ENCODE results near the gene NLK. TPM values are rescaled to one million over a fixed set of nuclear protein-coding genes. Genes with fewer than 3 reads are reported as not detected.

The NLK gene
- total RNA-seq, 1 experiment from 2014 or later, result 12.8 TPM

DNA sequence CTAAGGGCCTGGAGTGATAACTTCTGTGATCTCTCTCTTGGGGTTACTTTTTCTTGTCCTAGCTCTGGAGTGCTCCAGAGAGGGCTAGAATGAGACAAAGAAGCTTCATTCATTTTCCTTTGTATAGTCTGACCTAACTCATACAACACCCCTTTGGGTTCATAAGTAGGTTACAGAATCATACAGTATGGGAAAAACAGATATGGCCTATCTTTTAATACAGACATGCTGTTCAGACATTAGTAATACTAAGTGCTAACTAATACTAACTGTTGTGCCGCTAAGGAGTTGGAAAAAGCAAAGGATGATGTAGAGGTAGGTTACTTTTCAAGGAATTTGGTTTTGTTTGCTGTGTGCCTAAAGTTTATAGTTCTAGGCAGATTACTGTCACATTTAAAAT, 84.7 kb downstream of the NLK start:
- no peak overlapping the region for H3K27ac ChIP-seq (ENCODE audit: low read depth, low read length)
- no peak overlapping the region for H3K9ac ChIP-seq (ENCODE audit: low read length)
- H2AFZ ChIP-seq (ENCODE audit: low read depth, low read length, poor library complexity, severe bottlenecking), result no peak overlapping the region
- ChIA-PET CTCF (no interaction called here), RAD21 (ENCODE audit: low non-redundant PET in 1 of 2, low total read pairs in 2 of 2, uncharacterized antibody in 2 of 2, unreplicated experiment in 2 of 2) (no interaction called here), POLR2A (no interaction called here)
- H3K36me3 ChIP-seq (ENCODE audit: control insufficient read depth in 1 of 2, insufficient read depth in 2 of 2, low read length in 2 of 2), result no peaks in the 10 kb centered on the region
- no peak overlapping the region for H3K4me2 ChIP-seq (ENCODE audit: low read length)
- H3K9me2 ChIP-seq (ENCODE audit: insufficient read depth), result no peaks in the 10 kb centered on the region
- H3K4me1 ChIP-seq (ENCODE audit: control insufficient read depth in 1 of 2, insufficient read depth in 2 of 2, low read length in 2 of 2), result no peaks in the 10 kb centered on the region
- no peaks in the 10 kb centered on the region for H4K20me1 ChIP-seq (ENCODE audit: insufficient read depth)
- ATAC-seq (no peak), DNase-seq (ENCODE audit: low read depth, low spot score) (no peak)
- H3K4me3 ChIP-seq (replicated peaks in 1 of 2; ENCODE audit: low read depth in 1 of 2, low read length in 2 of 2), result no peak overlapping the region
- intact Hi-C loops (cut with micrococcal nuclease), result no loop called here
- no peak for TF ChIP-seq POLR2A (IDR thresholded peaks at IDR 0.05; ENCODE audit: borderline replicate concordance, extremely low read depth, insufficient read depth, insufficient read length)
- TF ChIP-seq, protein P1, sequence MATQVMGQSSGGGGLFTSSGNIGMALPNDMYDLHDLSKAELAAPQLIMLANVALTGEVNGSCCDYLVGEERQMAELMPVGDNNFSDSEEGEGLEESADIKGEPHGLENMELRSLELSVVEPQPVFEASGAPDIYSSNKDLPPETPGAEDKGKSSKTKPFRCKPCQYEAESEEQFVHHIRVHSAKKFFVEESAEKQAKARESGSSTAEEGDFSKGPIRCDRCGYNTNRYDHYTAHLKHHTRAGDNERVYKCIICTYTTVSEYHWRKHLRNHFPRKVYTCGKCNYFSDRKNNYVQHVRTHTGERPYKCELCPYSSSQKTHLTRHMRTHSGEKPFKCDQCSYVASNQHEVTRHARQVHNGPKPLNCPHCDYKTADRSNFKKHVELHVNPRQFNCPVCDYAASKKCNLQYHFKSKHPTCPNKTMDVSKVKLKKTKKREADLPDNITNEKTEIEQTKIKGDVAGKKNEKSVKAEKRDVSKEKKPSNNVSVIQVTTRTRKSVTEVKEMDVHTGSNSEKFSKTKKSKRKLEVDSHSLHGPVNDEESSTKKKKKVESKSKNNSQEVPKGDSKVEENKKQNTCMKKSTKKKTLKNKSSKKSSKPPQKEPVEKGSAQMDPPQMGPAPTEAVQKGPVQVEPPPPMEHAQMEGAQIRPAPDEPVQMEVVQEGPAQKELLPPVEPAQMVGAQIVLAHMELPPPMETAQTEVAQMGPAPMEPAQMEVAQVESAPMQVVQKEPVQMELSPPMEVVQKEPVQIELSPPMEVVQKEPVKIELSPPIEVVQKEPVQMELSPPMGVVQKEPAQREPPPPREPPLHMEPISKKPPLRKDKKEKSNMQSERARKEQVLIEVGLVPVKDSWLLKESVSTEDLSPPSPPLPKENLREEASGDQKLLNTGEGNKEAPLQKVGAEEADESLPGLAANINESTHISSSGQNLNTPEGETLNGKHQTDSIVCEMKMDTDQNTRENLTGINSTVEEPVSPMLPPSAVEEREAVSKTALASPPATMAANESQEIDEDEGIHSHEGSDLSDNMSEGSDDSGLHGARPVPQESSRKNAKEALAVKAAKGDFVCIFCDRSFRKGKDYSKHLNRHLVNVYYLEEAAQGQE (IDR thresholded peaks at IDR 0.05; ENCODE audit: low read depth), result no peak
- TF ChIP-seq, protein P2, sequence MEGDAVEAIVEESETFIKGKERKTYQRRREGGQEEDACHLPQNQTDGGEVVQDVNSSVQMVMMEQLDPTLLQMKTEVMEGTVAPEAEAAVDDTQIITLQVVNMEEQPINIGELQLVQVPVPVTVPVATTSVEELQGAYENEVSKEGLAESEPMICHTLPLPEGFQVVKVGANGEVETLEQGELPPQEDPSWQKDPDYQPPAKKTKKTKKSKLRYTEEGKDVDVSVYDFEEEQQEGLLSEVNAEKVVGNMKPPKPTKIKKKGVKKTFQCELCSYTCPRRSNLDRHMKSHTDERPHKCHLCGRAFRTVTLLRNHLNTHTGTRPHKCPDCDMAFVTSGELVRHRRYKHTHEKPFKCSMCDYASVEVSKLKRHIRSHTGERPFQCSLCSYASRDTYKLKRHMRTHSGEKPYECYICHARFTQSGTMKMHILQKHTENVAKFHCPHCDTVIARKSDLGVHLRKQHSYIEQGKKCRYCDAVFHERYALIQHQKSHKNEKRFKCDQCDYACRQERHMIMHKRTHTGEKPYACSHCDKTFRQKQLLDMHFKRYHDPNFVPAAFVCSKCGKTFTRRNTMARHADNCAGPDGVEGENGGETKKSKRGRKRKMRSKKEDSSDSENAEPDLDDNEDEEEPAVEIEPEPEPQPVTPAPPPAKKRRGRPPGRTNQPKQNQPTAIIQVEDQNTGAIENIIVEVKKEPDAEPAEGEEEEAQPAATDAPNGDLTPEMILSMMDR (IDR thresholded peaks at IDR 0.05 in 2 of 3, conservative IDR thresholded peaks at IDR 0.05 in 1 of 3; ENCODE audit: borderline replicate concordance in 1 of 3, insufficient read depth in 1 of 3, low read depth in 2 of 3, low read length in 2 of 3), result no peak
- TF ChIP-seq EZH2phosphoT487 (IDR thresholded peaks at IDR 0.05; ENCODE audit: borderline replicate concordance), result no peak
- no peak for TF ChIP-seq TCF7L2 (IDR thresholded peaks at IDR 0.05; ENCODE audit: borderline replicate concordance, extremely low read depth, insufficient read depth, insufficient read length)
- TF ChIP-seq, protein P3, sequence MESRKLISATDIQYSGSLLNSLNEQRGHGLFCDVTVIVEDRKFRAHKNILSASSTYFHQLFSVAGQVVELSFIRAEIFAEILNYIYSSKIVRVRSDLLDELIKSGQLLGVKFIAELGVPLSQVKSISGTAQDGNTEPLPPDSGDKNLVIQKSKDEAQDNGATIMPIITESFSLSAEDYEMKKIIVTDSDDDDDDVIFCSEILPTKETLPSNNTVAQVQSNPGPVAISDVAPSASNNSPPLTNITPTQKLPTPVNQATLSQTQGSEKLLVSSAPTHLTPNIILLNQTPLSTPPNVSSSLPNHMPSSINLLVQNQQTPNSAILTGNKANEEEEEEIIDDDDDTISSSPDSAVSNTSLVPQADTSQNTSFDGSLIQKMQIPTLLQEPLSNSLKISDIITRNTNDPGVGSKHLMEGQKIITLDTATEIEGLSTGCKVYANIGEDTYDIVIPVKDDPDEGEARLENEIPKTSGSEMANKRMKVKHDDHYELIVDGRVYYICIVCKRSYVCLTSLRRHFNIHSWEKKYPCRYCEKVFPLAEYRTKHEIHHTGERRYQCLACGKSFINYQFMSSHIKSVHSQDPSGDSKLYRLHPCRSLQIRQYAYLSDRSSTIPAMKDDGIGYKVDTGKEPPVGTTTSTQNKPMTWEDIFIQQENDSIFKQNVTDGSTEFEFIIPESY (IDR thresholded peaks at IDR 0.05; ENCODE audit: extremely low read depth, insufficient replicate concordance, low read length), result no peak
- TF ChIP-seq, protein P4, sequence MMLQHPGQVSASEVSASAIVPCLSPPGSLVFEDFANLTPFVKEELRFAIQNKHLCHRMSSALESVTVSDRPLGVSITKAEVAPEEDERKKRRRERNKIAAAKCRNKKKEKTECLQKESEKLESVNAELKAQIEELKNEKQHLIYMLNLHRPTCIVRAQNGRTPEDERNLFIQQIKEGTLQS (IDR thresholded peaks at IDR 0.05), result no peak
- no peak for TF ChIP-seq SP1 (IDR thresholded peaks at IDR 0.05; ENCODE audit: low read depth)
- no peak for TF ChIP-seq ZNF274 (IDR thresholded peaks at IDR 0.05; ENCODE audit: low read depth, low read length)
- no peak for TF ChIP-seq FOSL1 (IDR thresholded peaks at IDR 0.05; ENCODE audit: low read depth)
- TF ChIP-seq EGR1 (IDR thresholded peaks at IDR 0.05; ENCODE audit: low read depth), result no peak
- no peak for TF ChIP-seq POLR2AphosphoS5 (IDR thresholded peaks at IDR 0.05; ENCODE audit: low read depth, low read length)
- TF ChIP-seq, protein P5, sequence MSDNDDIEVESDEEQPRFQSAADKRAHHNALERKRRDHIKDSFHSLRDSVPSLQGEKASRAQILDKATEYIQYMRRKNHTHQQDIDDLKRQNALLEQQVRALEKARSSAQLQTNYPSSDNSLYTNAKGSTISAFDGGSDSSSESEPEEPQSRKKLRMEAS (IDR thresholded peaks at IDR 0.05), result no peak
- TF ChIP-seq RAD21 (IDR thresholded peaks at IDR 0.05; ENCODE audit: low read depth), result no peak
- TF ChIP-seq ELF1 (IDR thresholded peaks at IDR 0.05; ENCODE audit: borderline replicate concordance, low read depth), result no peak
- TF ChIP-seq SIN3A (IDR thresholded peaks at IDR 0.05; ENCODE audit: low read depth), result no peak
- H3K27me3 ChIP-seq (ENCODE audit: insufficient read depth, low read length), result no peaks in the 10 kb centered on the region
- no peaks in the 10 kb centered on the region for H3K9me3 ChIP-seq (ENCODE audit: control insufficient read depth in 1 of 2, insufficient read depth in 1 of 2, low read depth in 1 of 2, low read length in 2 of 2)
- BruUV-seq (replicated peaks), result no TSS peak
- no peaks in the 10 kb centered on the region for H3K79me2 ChIP-seq (ENCODE audit: insufficient read depth, low read length)

Measured in HCT116 (cell line).